Esophagus squamous epithelium (tissue), 5 donors: ENCODE results near the gene FSTL4. TPM values are rescaled to one million over a fixed set of nuclear protein-coding genes. Genes with fewer than 3 reads are reported as not detected.
"Not testable (repeated sequence)": the region's sequence is repeated elsewhere in the genome, so short reads cannot be mapped to it uniquely, and the experiment has no call there.

Experiments used
- DNase-seq: peaks from one replicate; lab custom pipeline; 2025; lab: John Stamatoyannopoulos, UW
- H3K27ac ChIP-seq, 4 donors: fragments of 200-600 bp; sonication (generic); one replicate each; pipeline ENCODE4 v1.5.1; 2016 to 2019; ENCODE audit warnings: mild to moderate bottlenecking in 1 of 4
- H3K27me3 ChIP-seq, 4 donors: fragments of 200-600 bp; sonication (generic); 1 replicate in 3 of 4; 2 replicates in 1 of 4; pipeline versions ENCODE4 v1.5.1 to v1.6.0; 2017 to 2021; ENCODE audit warnings: antibody characterized with exemption in 1 of 4
- H3K36me3 ChIP-seq, 3 donors: fragments of 200-600 bp; sonication (generic); one replicate each; pipeline ENCODE4 v1.5.1; 2016 to 2019
- H3K4me1 ChIP-seq, 3 donors: fragments of 200-600 bp; sonication (generic); one replicate each; pipeline ENCODE4 v1.5.1; 2017 to 2019
- H3K4me3 ChIP-seq, 4 donors: fragments of 200-600 bp; sonication (generic); 1 replicate in 3 of 4; 2 replicates in 1 of 4; pipeline ENCODE4 v1.5.1; 2016 to 2019; ENCODE audit warnings: mild to moderate bottlenecking in 2 of 4, moderate library complexity in 1 of 4
- H3K9me3 ChIP-seq, 3 donors: fragments of 200-600 bp; sonication (generic); one replicate each; pipeline ENCODE4 v1.5.1; 2016 to 2019
- POLR2A ChIP-seq, 4 donors: fragments of 450-650 bp; IDR thresholded peaks; one replicate each; pipeline ENCODE4 v1.6.1; 2017; ENCODE audit warnings: antibody characterized with exemption in 4 of 4, mild to moderate bottlenecking in 4 of 4, moderate library complexity in 3 of 4
- WGBS, 2 donors: methylation state at CpG; one replicate each; pipeline ENCODE4 v1.1.5; 2018; 5-methylcytosine and 5-hydroxymethylcytosine counted together
- intact Hi-C: fragments of 100-400 bp; cut with DNase I; formaldehyde crosslinking; loops from one replicate; pipeline ENCODE4 v1.15.0; 2022
- total RNA-seq, 4 donors: library from RNA; depleted of rRNA; stranded (reverse); fragments of >200 nt; gene quantifications; one replicate each; pipeline ENCODE4 v1.1.0, GENCODE V29; 2016
- TF ChIP-seq, protein P1 (sequence below), 6 experiments: fragments of 450-650 bp in 4 of 6; fragments of 200-600 bp in 2 of 6; sonication (generic) in 2 of 6; IDR thresholded peaks; one replicate each; pipeline ENCODE4 v1.5.1; 2016 to 2019; ENCODE audit warnings: antibody characterized with exemption in 6 of 6, mild to moderate bottlenecking in 4 of 6, moderate library complexity in 4 of 6
- donor health status: DM: yes; HTN: yes; CAD: no.

Gene FSTL4
- total RNA-seq, 4 donors from 2014 or later = 0.53 to 4.1 (median 1.4) TPM

DNA sequence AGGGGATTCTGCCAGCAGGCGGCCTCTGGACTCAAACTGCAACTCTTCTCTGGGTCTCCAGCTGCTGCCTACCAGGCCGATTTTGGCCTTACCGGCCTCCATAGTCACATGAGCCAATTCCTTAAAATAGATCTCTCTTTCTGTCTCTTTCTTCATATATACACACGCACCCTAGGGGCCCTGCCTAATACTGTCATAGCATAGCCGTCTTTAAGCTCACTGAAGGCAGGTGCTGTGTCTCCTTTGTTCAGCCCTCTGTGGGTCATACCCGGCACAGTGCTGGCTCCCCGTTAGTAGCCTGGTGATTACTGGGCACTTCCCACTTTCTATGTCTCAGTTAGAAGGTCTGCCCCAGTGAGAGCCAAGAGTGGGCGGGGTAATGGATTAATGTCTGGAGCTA, 419.6 kb downstream of the FSTL4 start:
- H3K4me1 ChIP-seq = no peaks in the 10 kb centered on the region
- no peak for TF ChIP-seq POLR2A (IDR thresholded peaks at IDR 0.05)
- TF ChIP-seq, protein P1, sequence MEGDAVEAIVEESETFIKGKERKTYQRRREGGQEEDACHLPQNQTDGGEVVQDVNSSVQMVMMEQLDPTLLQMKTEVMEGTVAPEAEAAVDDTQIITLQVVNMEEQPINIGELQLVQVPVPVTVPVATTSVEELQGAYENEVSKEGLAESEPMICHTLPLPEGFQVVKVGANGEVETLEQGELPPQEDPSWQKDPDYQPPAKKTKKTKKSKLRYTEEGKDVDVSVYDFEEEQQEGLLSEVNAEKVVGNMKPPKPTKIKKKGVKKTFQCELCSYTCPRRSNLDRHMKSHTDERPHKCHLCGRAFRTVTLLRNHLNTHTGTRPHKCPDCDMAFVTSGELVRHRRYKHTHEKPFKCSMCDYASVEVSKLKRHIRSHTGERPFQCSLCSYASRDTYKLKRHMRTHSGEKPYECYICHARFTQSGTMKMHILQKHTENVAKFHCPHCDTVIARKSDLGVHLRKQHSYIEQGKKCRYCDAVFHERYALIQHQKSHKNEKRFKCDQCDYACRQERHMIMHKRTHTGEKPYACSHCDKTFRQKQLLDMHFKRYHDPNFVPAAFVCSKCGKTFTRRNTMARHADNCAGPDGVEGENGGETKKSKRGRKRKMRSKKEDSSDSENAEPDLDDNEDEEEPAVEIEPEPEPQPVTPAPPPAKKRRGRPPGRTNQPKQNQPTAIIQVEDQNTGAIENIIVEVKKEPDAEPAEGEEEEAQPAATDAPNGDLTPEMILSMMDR (IDR thresholded peaks at IDR 0.05) = no peak
- intact Hi-C loops = no loop called here
- H3K9me3 ChIP-seq = no peaks in the 10 kb centered on the region
- no peak overlapping the region for H3K4me3 ChIP-seq
- 75 to 90% methylated on average over 7 to 8 of the region's 8 CpGs for WGBS, 2 donors
- no peak for DNase-seq
- no peaks in the 10 kb centered on the region for H3K27me3 ChIP-seq
- H3K36me3 ChIP-seq = no peaks in the 10 kb centered on the region
- H3K27ac ChIP-seq = no peak overlapping the region

DNA sequence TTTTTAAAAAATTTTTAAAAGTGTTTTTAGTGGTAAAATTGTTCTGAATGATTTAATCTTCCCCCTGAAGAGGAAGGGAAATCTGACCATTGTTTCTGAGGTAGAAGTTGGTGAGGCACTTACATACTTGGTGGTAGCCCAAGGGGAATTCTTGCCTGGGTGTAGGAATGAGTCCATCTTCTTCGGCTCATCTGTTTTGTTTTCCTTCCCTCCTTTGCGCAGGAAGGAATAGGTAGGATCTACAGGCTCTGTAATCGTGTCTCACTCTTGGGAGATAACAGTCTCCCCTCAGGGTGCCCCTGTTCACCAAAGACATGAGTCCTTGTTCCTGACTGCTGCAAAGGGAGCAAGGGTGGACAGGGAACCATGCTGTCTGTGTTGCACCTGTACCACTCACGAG, 422.5 kb downstream of the FSTL4 start:
- no peak for TF ChIP-seq POLR2A (IDR thresholded peaks at IDR 0.05)
- TF ChIP-seq, protein P1 (IDR thresholded peaks at IDR 0.05) = no peak
- Histone ChIP-seq H3K4me1 (peaks cover 0 to 6% (median 0%) of the 10 kb centered on the region in 3 donors), H3K27ac (no peak overlapping the region), H3K36me3 (no peaks in the 10 kb centered on the region), H3K9me3 (no peaks in the 10 kb centered on the region), H3K27me3 (no peaks in the 10 kb centered on the region), H3K4me3 (no peak overlapping the region)
- DNase-seq = no peak
- intact Hi-C loops = no loop called here
- 84 to 86% methylated on average over 4 of the region's 4 CpGs for WGBS, 2 donors

DNA sequence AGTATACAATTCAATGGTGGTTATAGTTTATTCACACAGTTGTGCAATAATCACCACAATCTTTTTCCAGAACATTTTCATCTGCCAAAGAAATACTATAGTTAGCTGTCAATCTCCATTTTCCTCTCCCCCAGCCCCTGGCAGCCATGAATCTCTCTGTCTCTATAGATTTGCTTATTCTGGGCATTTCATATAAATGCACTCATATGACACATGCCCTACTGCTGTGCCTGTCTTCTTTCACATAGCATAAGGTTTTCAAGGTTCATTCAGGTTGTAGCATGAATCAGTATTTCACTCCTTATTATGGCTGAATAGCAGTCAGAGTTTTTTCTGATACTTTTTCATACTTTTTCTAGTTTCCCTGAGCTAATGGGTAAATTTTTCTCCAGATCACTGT, 432.9 kb downstream of the FSTL4 start:
- H3K36me3 ChIP-seq = no peaks in the 10 kb centered on the region
- H3K9me3 ChIP-seq = no peaks in the 10 kb centered on the region
- TF ChIP-seq, protein P1 (IDR thresholded peaks at IDR 0.05) = no peak
- no peak for TF ChIP-seq POLR2A (IDR thresholded peaks at IDR 0.05)
- no peak overlapping the region for H3K27ac ChIP-seq
- no peaks in the 10 kb centered on the region for H3K4me1 ChIP-seq
- H3K27me3 ChIP-seq = no peaks in the 10 kb centered on the region
- H3K4me3 ChIP-seq = no peak overlapping the region
- no peak for DNase-seq
- intact Hi-C loops = no loop called here

DNA sequence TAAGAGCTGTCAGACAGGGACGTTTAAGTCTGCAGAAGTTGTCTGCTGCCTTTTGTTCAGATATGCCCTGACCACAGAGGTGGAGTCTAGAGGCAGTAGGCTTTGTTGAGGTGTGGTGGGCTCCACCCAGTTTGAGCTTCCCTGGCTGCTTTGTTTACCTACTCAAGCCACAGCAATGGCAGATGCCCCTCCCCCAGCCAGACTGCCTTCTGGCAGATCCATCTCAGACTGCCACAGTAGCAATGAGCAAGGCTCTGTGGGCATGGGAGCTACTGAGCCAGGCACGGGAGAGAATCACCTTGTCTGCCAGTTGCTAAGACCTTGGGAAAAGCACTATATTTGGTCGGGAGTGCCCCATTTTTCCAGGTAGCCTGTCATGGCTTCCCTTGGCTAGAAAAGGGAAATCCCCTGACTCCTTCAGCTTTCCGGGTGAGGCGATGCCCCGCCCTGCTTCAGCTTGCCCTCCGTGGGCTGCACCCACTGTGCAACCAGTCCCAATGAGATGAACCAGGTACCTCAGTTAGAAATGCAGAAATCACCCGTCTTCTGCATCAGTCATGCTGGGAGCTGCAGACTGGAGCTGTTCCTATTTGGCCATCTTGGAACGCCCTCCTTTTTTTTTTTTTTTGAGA, 441.5 kb downstream of the FSTL4 start:
- WGBS, 2 donors = 38 to 67% methylated on average over 3 to 9 of the region's 9 CpGs
- DNase-seq, H3K27me3 ChIP-seq, H3K27ac ChIP-seq, H3K4me3 ChIP-seq, H3K4me1 ChIP-seq, H3K36me3 ChIP-seq, intact Hi-C loops, H3K9me3 ChIP-seq: not testable (repeated sequence)

DNA sequence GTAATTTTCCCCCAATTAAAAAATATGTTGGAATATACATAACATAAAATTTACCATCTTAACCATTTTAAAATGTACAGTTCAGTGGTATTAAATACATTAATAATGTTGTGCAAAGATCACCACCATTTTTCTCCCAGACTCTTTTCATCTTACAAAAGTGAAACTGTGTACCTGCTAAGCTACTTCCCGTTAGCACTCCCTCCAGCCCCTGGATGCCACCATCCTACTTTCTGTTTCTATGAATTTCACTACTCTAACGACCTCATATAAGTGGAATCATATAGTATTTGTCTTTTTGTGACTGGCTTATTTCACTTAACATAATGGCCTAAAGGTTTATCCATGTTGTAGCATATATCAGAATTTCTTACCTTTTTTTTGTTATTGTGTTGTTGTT, 447.6 kb downstream of the FSTL4 start:
- H3K4me3 ChIP-seq = no peak overlapping the region

More for the DNA sequence above, 447.6 kb downstream of the FSTL4 start:
- TF ChIP-seq, protein P1 (IDR thresholded peaks at IDR 0.05) = no peak
- TF ChIP-seq POLR2A (IDR thresholded peaks at IDR 0.05) = no peak
- intact Hi-C loops = no loop called here
- Histone ChIP-seq H3K27me3 (no peaks in the 10 kb centered on the region), H3K4me1 (peaks cover 0 to 13% (median 0%) of the 10 kb centered on the region in 3 donors), H3K36me3 (no peaks in the 10 kb centered on the region), H3K27ac (no peak overlapping the region), H3K9me3 (no peaks in the 10 kb centered on the region)
- DNase-seq = no peak
- 43 to 49% methylated on average over 2 of the region's 2 CpGs for WGBS, 2 donors
